Measurements from ENCODE around the gene FERD3L. TPM values are rescaled to one million over a fixed set of nuclear protein-coding genes. Genes with fewer than 3 reads are reported as not detected.

Gene FERD3L
- total RNA-seq, 2 experiments from 2014 or later, result not detected

DNA sequence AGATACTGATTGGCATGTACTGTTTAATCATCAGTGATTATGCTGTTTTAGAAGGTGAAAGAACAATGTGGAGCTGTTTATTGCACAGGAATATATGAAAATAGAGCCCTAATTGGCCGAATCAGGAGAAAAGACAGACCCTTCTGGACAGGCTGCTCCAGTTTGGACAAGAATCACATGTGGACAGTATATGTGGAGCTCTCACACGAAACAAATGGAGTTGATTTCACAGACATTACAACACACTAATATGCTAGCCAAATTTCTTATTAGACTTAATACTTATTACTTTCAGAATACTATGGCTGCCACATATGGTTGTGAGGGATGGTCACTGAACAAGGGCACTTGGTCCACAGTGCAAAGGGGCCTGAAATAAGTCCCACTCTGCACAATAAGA lies 43.3 kb downstream of the FERD3L start:
- ChIA-PET POLR2A (no interaction called here), CTCF (interaction anchor here (0.6 kb wide), 1 partner anchor 337 kb away, joined by 3 read pairs; no protein-coding TSS in a partner anchor)

DNA sequence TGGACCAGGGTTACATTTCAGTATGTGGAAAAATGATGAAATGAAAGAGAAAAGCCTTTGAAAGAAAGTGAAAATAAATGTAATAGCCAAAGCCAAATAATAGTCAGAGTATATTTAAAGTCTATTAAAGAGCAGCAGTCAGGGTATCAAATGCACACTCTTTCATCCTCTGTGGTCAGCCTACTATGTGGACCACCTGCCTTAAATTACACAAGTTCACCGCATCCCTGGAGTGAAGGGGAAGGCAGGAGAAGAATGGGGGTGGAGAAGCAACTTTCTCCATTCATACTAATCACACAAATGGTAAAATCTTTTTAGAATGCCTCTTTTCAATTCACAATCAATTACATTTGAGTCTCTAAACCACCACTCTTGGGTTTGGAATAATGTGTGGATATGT lies 43.7 kb downstream of the FERD3L start:
- ChIA-PET POLR2A (no interaction called here), CTCF (no interaction called here)

DNA sequence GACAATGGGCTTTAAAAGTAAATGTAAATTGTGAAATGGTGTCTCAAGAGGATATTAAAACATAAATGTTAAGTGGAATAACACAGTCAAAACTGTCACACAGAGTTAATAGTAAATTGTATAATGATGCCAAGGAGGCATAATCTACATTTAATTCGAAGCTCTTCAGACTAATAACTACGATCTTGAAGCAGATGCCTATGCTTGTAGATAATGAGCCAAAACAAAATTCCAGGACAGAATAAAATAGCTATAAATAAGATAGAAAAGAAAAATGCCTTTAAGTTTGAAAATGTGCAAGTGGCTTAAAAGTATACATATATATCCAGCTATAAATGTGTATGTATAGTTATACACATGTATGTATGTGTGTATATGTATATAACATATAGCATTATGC lies 45.3 kb downstream of the FERD3L start:
- POLR2A ChIA-PET, result no interaction called here
- CTCF ChIA-PET, result no interaction called here

DNA sequence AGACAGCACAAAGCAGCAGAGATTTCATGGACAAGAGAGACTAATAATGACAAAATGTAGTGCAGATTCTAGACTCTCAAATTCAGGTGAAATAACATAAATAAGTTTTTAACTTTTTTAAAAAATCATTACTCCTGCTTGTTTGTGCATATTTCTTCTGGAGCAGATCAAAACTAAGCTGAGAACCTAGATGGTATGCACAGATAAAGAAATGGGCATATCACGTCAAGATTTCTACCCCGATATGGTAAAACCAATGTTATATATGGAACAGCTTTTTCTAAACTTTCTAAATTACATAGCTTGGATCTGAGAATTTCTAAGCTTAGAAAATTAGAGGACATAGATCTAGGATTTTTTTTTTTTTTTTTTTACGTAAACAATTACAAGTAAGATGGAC lies 46.0 kb downstream of the FERD3L start:
- ChIA-PET POLR2A (no interaction called here), CTCF (no interaction called here)

DNA sequence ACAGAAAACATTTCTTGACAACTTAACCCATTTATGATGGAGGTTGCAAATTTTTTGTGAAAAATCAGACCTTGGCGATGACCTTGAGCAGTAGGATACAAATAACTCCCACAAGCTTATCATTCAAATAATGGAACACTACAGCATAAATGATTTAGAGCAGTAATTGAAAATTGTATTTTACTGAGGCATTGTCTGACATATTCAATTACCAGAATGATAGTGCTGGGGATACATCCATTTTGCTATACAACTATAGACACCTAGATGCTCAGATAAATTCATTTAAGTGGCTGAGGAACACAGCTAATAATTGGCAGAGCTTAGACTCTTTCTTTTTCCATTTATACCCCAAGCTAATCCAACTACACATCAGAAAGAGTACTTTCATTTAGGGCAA lies 46.7 kb downstream of the FERD3L start:
- ChIA-PET POLR2A (no interaction called here), CTCF (no interaction called here)

DNA sequence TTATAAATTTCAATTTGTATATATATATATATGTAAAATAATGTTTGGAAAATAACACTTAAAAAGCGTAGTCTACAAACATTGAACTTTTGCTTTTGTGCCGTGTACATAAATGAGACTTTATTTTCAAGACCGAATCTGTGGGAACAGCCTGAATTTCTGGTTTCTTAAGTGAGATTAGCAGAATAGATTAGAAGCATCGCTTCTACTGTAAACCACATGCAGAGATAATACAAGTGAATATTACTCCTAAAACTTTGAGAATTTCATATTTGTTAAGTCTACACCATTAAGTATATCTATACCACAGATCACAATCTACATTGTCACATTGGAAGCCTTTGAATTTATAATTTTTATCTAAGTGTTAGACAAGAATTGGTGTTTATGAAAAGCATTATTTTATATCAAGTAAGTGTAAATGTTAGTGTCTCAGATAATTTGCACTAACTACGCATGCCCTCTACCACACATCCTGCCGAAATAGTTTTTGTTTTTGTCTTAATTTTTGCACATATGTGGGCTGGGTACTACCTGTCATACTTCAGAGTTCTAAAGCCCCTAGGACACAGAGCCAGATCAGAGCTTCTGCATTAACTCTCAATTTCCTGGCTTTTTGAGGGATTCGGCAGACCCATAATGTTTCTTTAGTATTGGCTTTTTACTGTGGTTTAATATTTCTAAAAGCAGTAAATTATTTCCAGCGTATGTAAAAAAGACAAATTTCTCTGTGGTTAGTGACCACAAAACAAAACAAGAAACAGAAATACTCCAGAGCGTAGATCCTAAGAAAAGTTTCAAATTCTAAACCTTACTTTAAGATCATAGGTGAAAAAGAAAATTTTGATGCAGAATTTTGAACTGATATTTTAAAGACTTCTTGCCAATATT lies 47.8 kb downstream of the FERD3L start:
- ChIA-PET CTCF (no interaction called here), POLR2A (no interaction called here)

DNA sequence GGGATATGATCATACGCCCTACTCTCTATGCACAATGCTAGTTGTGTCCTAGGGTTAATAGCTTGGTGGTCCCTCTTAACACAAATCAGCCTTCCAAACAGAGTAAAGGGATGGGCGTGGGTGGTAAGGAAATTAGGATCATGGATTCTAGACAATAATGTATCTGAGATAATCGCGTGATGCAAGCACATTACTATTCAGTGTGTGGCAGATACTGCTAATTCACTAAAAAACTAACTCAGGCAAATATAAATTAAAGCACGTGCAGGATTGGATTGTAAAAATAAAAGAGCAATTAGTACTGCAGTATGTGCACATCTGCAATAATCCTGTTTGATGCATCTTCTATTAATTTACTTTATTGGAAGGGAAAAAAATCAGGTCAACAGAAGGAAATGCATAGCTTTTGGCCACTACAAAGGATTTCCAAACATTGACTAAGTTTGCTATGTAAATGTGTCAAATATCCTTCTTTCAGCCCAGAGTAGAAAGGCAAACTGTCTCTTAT lies 49.8 kb downstream of the FERD3L start:
- POLR2A ChIA-PET, result no interaction called here
- CTCF ChIA-PET, result no interaction called here

Other genes starting within 250 kb of the FERD3L start
- under 1 TPM in 1 of 2 experiments, not detected in 1; 0.36 TPM for gene TWIST1, start 27.8 kb downstream of the FERD3L start, total RNA-seq